ENCODE data around the gene KCND3. TPM values are rescaled to one million over a fixed set of nuclear protein-coding genes. Genes with fewer than 3 reads are reported as not detected.

The KCND3 gene
- total RNA-seq, 1 experiment from 2014 or later = 0.15 TPM

DNA sequence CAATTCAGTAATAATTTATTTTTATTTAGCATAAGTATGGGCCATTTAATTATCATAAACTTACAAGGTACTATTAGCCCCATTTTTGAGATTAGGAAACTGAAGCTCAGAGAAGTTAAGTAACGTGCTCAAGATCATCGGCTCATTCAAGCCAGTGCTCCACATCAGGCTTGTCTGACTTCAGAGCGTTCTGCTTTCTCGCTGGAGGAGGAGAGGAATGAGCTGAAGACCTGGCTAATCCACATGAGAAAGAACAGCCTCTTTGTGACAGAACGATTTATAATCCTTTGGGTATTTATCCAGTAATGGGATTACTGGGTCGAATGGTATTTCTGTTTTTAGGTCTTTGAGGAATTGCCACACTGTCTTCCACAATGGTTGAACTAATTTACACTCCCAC lies 194.1 kb downstream of the KCND3 start:
- no peaks in the 10 kb centered on the region for H3K79me1 ChIP-seq (ENCODE audit: insufficient read depth, low read depth, low read length, poor library complexity, severe bottlenecking)
- Mint-ChIP-seq H3K4me3 (no peak overlapping the region), H3K4me1 (peaks cover 4 to 6% of the 10 kb centered on the region in 2 experiments; a peak in 1 of 4 replicates), H3K9me3 (peaks cover 3% of the 10 kb centered on the region in 2 experiments; a peak in 3 of 5 replicates), H3K27ac (no peak overlapping the region), H3K27me3 (ENCODE audit: low read depth) (no peaks in the 10 kb centered on the region), H3K36me3 (ENCODE audit: insufficient read depth in 1 of 3, low read depth in 3 of 3) (0 out of 7 replicates have a peak, but pooled peaks cover 0 to 2% (median 0%) of the 10 kb centered on the region in 3 experiments)
- H2AK5ac ChIP-seq (ENCODE audit: insufficient read length, low read length) = no peak overlapping the region
- no peak overlapping the region for H4K91ac ChIP-seq (ENCODE audit: insufficient read length, low read depth, low read length)
- no peak overlapping the region for H3T11ph ChIP-seq (ENCODE audit: low read length)
- no CpG with 5 or more reads among the region's 6 CpGs for WGBS (ENCODE audit: extremely low coverage, insufficient read length, low lambda C conversion rate)
- H2BK15ac ChIP-seq (ENCODE audit: low read depth, low read length) = no peak overlapping the region
- H4K8ac ChIP-seq (replicated peaks; ENCODE audit: insufficient read length, low read depth, low read length) = no peak overlapping the region
- H3K14ac ChIP-seq (ENCODE audit: insufficient read depth, low read length) = no peak overlapping the region
- H2BK20ac ChIP-seq (ENCODE audit: low read depth, low read length, poor library complexity, severe bottlenecking) = no peak overlapping the region
- H3K4me2 ChIP-seq (ENCODE audit: insufficient read depth, insufficient read length, low read length) = no peak overlapping the region
- no peaks in the 10 kb centered on the region for H4K20me1 ChIP-seq (ENCODE audit: control insufficient read depth, insufficient read depth, insufficient read length)
- H3K27ac ChIP-seq (ENCODE audit: insufficient read length, low read depth, low read length) = no peak overlapping the region
- H3K23ac ChIP-seq (ENCODE audit: insufficient read length, low read depth, low read length) = no peak overlapping the region
- no peaks in the 10 kb centered on the region for H3K4me1 ChIP-seq (ENCODE audit: insufficient read depth, low read length)
- no peak overlapping the region for H2BK5ac ChIP-seq (ENCODE audit: insufficient read length, low read length)
- no peak overlapping the region for H2BK120ac ChIP-seq (ENCODE audit: low read depth, low read length, poor library complexity, severe bottlenecking)
- H2BK12ac ChIP-seq (ENCODE audit: insufficient read length, low read depth, low read length) = no peak overlapping the region
- DNase-seq = no peak
- no peak overlapping the region for H4K5ac ChIP-seq (ENCODE audit: insufficient read length, low read depth, low read length)
- H3K18ac ChIP-seq (ENCODE audit: insufficient read length, low read depth, low read length) = no peak overlapping the region
- H3K56ac ChIP-seq (ENCODE audit: insufficient read length, low read depth, low read length) = no peak overlapping the region
- H2AFZ ChIP-seq (ENCODE audit: low read length) = no peak overlapping the region
- no peak overlapping the region for H3K9ac ChIP-seq (ENCODE audit: extremely low read depth, insufficient read length, low read length)
- H3K4ac ChIP-seq (ENCODE audit: low read depth, low read length) = no peak overlapping the region
- H3K79me2 ChIP-seq (ENCODE audit: insufficient read depth, low read length) = no peaks in the 10 kb centered on the region
- H3K23me2 ChIP-seq (ENCODE audit: insufficient read length, low read depth, low read length, poor library complexity, severe bottlenecking) = no peaks in the 10 kb centered on the region
- peaks cover 3% of the 10 kb centered on the region for H3K9me3 ChIP-seq (ENCODE audit: control insufficient read depth, low read depth, low read length)
- H3K27me3 ChIP-seq (ENCODE audit: insufficient read depth, low read length) = no peaks in the 10 kb centered on the region
- TF ChIP-seq, protein P1, sequence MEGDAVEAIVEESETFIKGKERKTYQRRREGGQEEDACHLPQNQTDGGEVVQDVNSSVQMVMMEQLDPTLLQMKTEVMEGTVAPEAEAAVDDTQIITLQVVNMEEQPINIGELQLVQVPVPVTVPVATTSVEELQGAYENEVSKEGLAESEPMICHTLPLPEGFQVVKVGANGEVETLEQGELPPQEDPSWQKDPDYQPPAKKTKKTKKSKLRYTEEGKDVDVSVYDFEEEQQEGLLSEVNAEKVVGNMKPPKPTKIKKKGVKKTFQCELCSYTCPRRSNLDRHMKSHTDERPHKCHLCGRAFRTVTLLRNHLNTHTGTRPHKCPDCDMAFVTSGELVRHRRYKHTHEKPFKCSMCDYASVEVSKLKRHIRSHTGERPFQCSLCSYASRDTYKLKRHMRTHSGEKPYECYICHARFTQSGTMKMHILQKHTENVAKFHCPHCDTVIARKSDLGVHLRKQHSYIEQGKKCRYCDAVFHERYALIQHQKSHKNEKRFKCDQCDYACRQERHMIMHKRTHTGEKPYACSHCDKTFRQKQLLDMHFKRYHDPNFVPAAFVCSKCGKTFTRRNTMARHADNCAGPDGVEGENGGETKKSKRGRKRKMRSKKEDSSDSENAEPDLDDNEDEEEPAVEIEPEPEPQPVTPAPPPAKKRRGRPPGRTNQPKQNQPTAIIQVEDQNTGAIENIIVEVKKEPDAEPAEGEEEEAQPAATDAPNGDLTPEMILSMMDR (conservative IDR thresholded peaks at IDR 0.05) = no peak

Measured in H9 (cell line).